GM12878 (cell line): ENCODE measurements around the gene NAALADL2. TPM values are rescaled to one million over a fixed set of nuclear protein-coding genes. Genes with fewer than 3 reads are reported as not detected.

ENCODE experiments used
- BHLHE40 ChIP-seq, 2 experiments: fragments of 450-650 bp in 1 of 2; IDR thresholded peaks; 2 replicates each; pipeline ENCODE4 v1.6.1; 2011 to 2017; ENCODE audit warnings: low read depth in 2 of 2, borderline replicate concordance in 1 of 2, improper control_type of control experiment in 1 of 2, low read length in 1 of 2, mild to moderate bottlenecking in 1 of 2
- DPF2 ChIP-seq: fragments of 450-650 bp; IDR thresholded peaks from 2 replicates; pipeline ENCODE4 v1.6.1; 2017; ENCODE audit warnings: mild to moderate bottlenecking
- HCFC1 ChIP-seq: fragments of 150-350 bp; IDR thresholded peaks from 2 replicates; pipeline ENCODE4 v1.6.1; 2014; ENCODE audit warnings: low read length
- KLF5 ChIP-seq: fragments of 450-650 bp; IDR thresholded peaks from 2 replicates; pipeline ENCODE4 v1.6.1; 2014; ENCODE audit warnings: mild to moderate bottlenecking; ENCODE audit not compliant: partially characterized antibody
- NFIC ChIP-seq: IDR thresholded peaks from 2 replicates; pipeline ENCODE4 v1.6.1; 2012; ENCODE audit warnings: low read depth, mild to moderate bottlenecking, inconsistent platforms, low read length, moderate library complexity
- NR2C2 ChIP-seq: IDR thresholded peaks from 2 replicates; pipeline ENCODE4 v1.6.1; 2011; ENCODE audit warnings: borderline replicate concordance, low read depth; ENCODE audit not compliant: control insufficient read depth, insufficient read length
- PKNOX1 ChIP-seq: fragments of 450-650 bp; IDR thresholded peaks from 2 replicates; pipeline ENCODE4 v1.6.1; 2016; ENCODE audit warnings: mild to moderate bottlenecking
- RUNX3 ChIP-seq: IDR thresholded peaks from 2 replicates; pipeline ENCODE4 v1.6.1; 2012; ENCODE audit warnings: low read length, inconsistent platforms
- SREBF2 ChIP-seq: IDR thresholded peaks from 2 replicates; pipeline ENCODE4 v1.6.1; 2012; ENCODE audit warnings: mild to moderate bottlenecking, low read length
- SUPT20H ChIP-seq: IDR thresholded peaks from 2 replicates; pipeline ENCODE4 v1.6.1; 2011; ENCODE audit warnings: low read depth, mild to moderate bottlenecking, low read length, moderate library complexity, borderline replicate concordance; ENCODE audit not compliant: control insufficient read depth
- YBX1 ChIP-seq: fragments of 450-650 bp; IDR thresholded peaks from 2 replicates; pipeline ENCODE4 v1.6.1; 2016; ENCODE audit warnings: antibody characterized with exemption
- ZBTB11 ChIP-seq: fragments of 450-650 bp; formaldehyde crosslinking; IDR thresholded peaks from 2 replicates; pipeline ENCODE4 v1.5.0; 2022; ENCODE audit warnings: mild to moderate bottlenecking, missing genetic modification characterization
- ZZZ3 ChIP-seq: IDR thresholded peaks from 2 replicates; pipeline ENCODE4 v1.6.1; 2011; ENCODE audit warnings: low read depth; ENCODE audit not compliant: control insufficient read depth, insufficient read length
- polyA plus RNA-seq, 11 experiments: library from polyadenylated mRNA; depleted of rRNA in 4 of 11; unstranded in 6 of 11; stranded (reverse) in 5 of 11; fragments of >200 nt; fragmentation: Nextera tagmentation in 4 of 11; fragmentation: Illumina TruSeq in 1 of 11; extraction: Ambion mirVana in 4 of 11; extraction: Trizol in 1 of 11; gene quantifications; 1 replicate in 1 of 11; 2 replicates in 10 of 11; pipeline versions ENCODE4 v1.2.1 to v1.2.3, GENCODE V29; 2011 to 2016; ENCODE audit warnings: inconsistent platforms in 2 of 11, missing spikeins in 2 of 11, low read depth in 1 of 11
- total RNA-seq, 4 experiments: library from RNA; depleted of rRNA in 3 of 4; stranded (reverse); fragments of >200 nt in 3 of 4; fragmentation: Illumina TruSeq in 1 of 4; extraction: Trizol in 1 of 4; gene quantifications; 2 replicates each; pipeline versions ENCODE4 v1.2.1 to v1.2.3, GENCODE V29; 2013 to 2021
- TF ChIP-seq, protein P1 (sequence below): IDR thresholded peaks from 2 replicates; pipeline ENCODE4 v1.6.1; 2012; ENCODE audit warnings: improper control_type of control experiment, low read depth, low read length; ENCODE audit not compliant: insufficient replicate concordance

The NAALADL2 gene
- total and polyA plus RNA-seq, 10 of the 15 experiments (the other 5 are each of a cell fraction or from before 2014, with no cell fraction given) = 0.06 to 10.8 (median 0.46) TPM

- no peak for TF ChIP-seq ZBTB11 (CRISPR knock-in tag)
- TF ChIP-seq YBX1 = no peak
- no peak for TF ChIP-seq ZZZ3
- TF ChIP-seq HCFC1 = no peak
- no peak for TF ChIP-seq NR2C2
- no peak for TF ChIP-seq SUPT20H
- TF ChIP-seq BHLHE40 (IDR thresholded peaks at IDR 0.05; ENCODE audit: borderline replicate concordance in 1 of 2, low read depth in 2 of 2, low read length in 1 of 2) = no peak
- TF ChIP-seq DPF2 = no peak
- no peak for TF ChIP-seq RUNX3
- no peak for TF ChIP-seq NFIC
- no peak for TF ChIP-seq SREBF2
- no peak for TF ChIP-seq PKNOX1
- TF ChIP-seq KLF5 = no peak
- TF ChIP-seq, protein P1, sequence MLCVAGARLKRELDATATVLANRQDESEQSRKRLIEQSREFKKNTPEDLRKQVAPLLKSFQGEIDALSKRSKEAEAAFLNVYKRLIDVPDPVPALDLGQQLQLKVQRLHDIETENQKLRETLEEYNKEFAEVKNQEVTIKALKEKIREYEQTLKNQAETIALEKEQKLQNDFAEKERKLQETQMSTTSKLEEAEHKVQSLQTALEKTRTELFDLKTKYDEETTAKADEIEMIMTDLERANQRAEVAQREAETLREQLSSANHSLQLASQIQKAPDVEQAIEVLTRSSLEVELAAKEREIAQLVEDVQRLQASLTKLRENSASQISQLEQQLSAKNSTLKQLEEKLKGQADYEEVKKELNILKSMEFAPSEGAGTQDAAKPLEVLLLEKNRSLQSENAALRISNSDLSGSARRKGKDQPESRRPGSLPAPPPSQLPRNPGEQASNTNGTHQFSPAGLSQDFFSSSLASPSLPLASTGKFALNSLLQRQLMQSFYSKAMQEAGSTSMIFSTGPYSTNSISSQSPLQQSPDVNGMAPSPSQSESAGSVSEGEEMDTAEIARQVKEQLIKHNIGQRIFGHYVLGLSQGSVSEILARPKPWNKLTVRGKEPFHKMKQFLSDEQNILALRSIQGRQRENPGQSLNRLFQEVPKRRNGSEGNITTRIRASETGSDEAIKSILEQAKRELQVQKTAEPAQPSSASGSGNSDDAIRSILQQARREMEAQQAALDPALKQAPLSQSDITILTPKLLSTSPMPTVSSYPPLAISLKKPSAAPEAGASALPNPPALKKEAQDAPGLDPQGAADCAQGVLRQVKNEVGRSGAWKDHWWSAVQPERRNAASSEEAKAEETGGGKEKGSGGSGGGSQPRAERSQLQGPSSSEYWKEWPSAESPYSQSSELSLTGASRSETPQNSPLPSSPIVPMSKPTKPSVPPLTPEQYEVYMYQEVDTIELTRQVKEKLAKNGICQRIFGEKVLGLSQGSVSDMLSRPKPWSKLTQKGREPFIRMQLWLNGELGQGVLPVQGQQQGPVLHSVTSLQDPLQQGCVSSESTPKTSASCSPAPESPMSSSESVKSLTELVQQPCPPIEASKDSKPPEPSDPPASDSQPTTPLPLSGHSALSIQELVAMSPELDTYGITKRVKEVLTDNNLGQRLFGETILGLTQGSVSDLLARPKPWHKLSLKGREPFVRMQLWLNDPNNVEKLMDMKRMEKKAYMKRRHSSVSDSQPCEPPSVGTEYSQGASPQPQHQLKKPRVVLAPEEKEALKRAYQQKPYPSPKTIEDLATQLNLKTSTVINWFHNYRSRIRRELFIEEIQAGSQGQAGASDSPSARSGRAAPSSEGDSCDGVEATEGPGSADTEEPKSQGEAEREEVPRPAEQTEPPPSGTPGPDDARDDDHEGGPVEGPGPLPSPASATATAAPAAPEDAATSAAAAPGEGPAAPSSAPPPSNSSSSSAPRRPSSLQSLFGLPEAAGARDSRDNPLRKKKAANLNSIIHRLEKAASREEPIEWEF = no peak
Observed at GRCh38 chr3:175664911-175665310, 805.8 kb downstream of the NAALADL2 start (continued).
